ENCODE measurements around the gene VCP. TPM values are rescaled to one million over a fixed set of nuclear protein-coding genes. Genes with fewer than 3 reads are reported as not detected.
A peak's percentile ranks its signal among the peaks of the same experiment; 100 is the strongest.

Gene VCP
- total RNA-seq, 2 donors from 2014 or later = 161 to 180 TPM

- intact Hi-C loops (cut with DNase I) = no loop called here
- Histone ChIP-seq H3K4me1 (replicated peaks) (no peaks in the 10 kb centered on the region), H3K9me3 (no peaks in the 10 kb centered on the region), H3K36me3 (peaks cover 20 to 28% of the 10 kb centered on the region in 2 donors), H3K27ac (no peak overlapping the region), H3K4me3 (no peak overlapping the region), H3K27me3 (replicated peaks; ENCODE audit: insufficient read depth) (no peaks in the 10 kb centered on the region)
- DNase-seq (ENCODE audit: low spot score) = no peak
- TF ChIP-seq POLR2AphosphoS5 (IDR thresholded peaks at IDR 0.05) (no peak), POLR2A (IDR thresholded peaks at IDR 0.05) (no peak)
- TF ChIP-seq, protein P1, sequence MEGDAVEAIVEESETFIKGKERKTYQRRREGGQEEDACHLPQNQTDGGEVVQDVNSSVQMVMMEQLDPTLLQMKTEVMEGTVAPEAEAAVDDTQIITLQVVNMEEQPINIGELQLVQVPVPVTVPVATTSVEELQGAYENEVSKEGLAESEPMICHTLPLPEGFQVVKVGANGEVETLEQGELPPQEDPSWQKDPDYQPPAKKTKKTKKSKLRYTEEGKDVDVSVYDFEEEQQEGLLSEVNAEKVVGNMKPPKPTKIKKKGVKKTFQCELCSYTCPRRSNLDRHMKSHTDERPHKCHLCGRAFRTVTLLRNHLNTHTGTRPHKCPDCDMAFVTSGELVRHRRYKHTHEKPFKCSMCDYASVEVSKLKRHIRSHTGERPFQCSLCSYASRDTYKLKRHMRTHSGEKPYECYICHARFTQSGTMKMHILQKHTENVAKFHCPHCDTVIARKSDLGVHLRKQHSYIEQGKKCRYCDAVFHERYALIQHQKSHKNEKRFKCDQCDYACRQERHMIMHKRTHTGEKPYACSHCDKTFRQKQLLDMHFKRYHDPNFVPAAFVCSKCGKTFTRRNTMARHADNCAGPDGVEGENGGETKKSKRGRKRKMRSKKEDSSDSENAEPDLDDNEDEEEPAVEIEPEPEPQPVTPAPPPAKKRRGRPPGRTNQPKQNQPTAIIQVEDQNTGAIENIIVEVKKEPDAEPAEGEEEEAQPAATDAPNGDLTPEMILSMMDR (IDR thresholded peaks at IDR 0.05) = no peak
- WGBS = 90% methylated on average over 7 of the region's 7 CpGs
Observed at GRCh38 chr9:35106343-35106730, 33.9 kb upstream of the VCP start.

DNA sequence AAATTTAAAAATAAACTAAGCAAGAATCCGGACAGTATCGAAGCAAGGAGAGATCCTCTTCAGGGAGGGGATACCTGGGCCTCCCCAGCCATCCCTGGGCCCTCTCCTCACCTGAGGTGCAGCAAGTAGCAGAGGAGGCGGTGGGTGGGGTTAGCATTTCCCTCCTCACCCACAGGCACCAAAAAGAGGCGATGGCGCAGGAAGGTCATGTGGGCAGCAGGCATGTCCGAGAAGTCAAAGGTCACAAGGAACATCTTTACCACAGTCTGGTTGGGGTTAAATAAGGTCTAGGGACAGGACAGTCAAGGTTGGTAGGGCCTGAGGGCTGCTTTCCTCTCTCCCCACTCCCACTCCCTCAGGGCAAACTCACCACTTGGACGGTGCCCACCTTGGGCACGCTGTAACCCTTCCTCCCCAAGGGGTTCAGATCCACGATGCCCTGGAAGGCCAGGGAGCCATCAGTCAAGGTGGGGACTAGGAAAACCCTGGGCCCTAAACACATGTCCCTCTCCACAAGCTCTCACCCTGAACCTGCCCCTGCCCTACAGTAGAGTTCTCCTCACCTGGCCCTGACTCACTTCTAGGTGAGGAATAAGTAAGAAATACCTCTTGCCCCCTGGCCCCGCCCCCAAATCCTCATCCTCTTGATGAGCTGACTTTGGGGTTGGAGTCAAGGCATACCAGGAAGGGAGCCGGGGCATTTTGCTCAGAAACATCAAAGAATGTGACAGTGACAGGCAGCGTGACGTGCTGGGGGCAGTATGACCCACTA lies 33.3 kb upstream of the VCP start:
- H3K9me3 ChIP-seq = no peaks in the 10 kb centered on the region
- H3K4me1 ChIP-seq (replicated peaks) = no peaks in the 10 kb centered on the region
- H3K27me3 ChIP-seq (replicated peaks; ENCODE audit: insufficient read depth) = no peaks in the 10 kb centered on the region
- DNase-seq (ENCODE audit: low spot score) = no peak
- peaks cover 20 to 28% of the 10 kb centered on the region in 2 donors for H3K36me3 ChIP-seq
- 88% methylated on average over 13 of the region's 13 CpGs for WGBS
- no peak overlapping the region for H3K27ac ChIP-seq
- TF ChIP-seq, protein P1 (IDR thresholded peaks at IDR 0.05) = no peak
- TF ChIP-seq POLR2A (IDR thresholded peaks at IDR 0.05) = no peak
- no peak for TF ChIP-seq POLR2AphosphoS5 (IDR thresholded peaks at IDR 0.05)
- no peak overlapping the region for H3K4me3 ChIP-seq
- intact Hi-C loops (cut with DNase I) = no loop called here

- H3K36me3 ChIP-seq = peaks cover 20 to 28% of the 10 kb centered on the region in 2 donors
- no peak overlapping the region for H3K27ac ChIP-seq
- no peaks in the 10 kb centered on the region for H3K27me3 ChIP-seq (replicated peaks; ENCODE audit: insufficient read depth)
- WGBS = 90% methylated on average over 12 of the region's 12 CpGs
- no peaks in the 10 kb centered on the region for H3K9me3 ChIP-seq
- no peak overlapping the region for H3K4me3 ChIP-seq
- H3K4me1 ChIP-seq (replicated peaks) = no peaks in the 10 kb centered on the region
- no peak for DNase-seq (ENCODE audit: low spot score)
- intact Hi-C loops (cut with DNase I) = no loop called here
- TF ChIP-seq, protein P1 (IDR thresholded peaks at IDR 0.05) = no peak
- TF ChIP-seq POLR2AphosphoS5 (IDR thresholded peaks at IDR 0.05) = no peak
- TF ChIP-seq POLR2A (IDR thresholded peaks at IDR 0.05) = no peak
Observed at GRCh38 chr9:35105126-35105525, 32.7 kb upstream of the VCP start.

DNA sequence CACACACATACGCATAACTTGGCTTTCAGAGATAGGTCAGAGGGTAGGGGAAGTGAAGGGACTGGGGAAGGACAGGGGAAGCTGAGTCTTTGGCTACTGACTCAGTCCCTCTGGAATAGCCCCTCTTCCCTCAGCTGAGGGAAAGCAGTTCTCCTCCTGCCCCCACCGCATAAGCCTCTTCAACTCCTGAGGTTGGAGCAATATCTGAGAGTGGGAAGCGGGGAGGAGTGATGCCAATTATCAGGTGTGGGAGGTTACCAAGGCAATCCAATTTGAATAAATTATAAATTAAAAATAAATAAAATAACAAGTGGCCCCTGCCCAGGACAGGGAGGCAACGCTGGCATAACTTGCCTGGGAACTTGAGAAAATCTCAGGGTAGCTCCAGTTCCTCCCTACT lies 32.2 kb upstream of the VCP start:
- Histone ChIP-seq H3K27me3 (replicated peaks; ENCODE audit: insufficient read depth) (no peaks in the 10 kb centered on the region), H3K4me3 (no peak overlapping the region), H3K36me3 (peaks cover 20 to 28% of the 10 kb centered on the region in 2 donors), H3K27ac (no peak overlapping the region), H3K4me1 (replicated peaks) (no peaks in the 10 kb centered on the region), H3K9me3 (no peaks in the 10 kb centered on the region)
- no peak for DNase-seq (ENCODE audit: low spot score)
- intact Hi-C loops (cut with DNase I) = no loop called here
- TF ChIP-seq POLR2AphosphoS5 (IDR thresholded peaks at IDR 0.05) = no peak
- no peak for TF ChIP-seq POLR2A (IDR thresholded peaks at IDR 0.05)
- TF ChIP-seq, protein P1 (IDR thresholded peaks at IDR 0.05) = no peak
- 92% methylated on average over 4 of the region's 4 CpGs for WGBS

GRCh38 chr9:35103660-35104191 lies 31.3 kb upstream of the VCP start:
- WGBS = 41% methylated on average over 5 of the region's 5 CpGs
- Histone ChIP-seq H3K4me1 (replicated peaks) (no peaks in the 10 kb centered on the region), H3K36me3 (peaks cover 20 to 28% of the 10 kb centered on the region in 2 donors), H3K27ac (peak overlapping the region; percentile 76 to 79), H3K4me3 (peak overlapping the region; percentile 49 to 54), H3K27me3 (replicated peaks; ENCODE audit: insufficient read depth) (no peaks in the 10 kb centered on the region), H3K9me3 (no peaks in the 10 kb centered on the region)
- DNase-seq (ENCODE audit: low spot score) = no peak
- intact Hi-C loops (cut with DNase I) = no loop called here
- TF ChIP-seq POLR2A (IDR thresholded peaks at IDR 0.05) = no peak
- TF ChIP-seq, protein P1 (IDR thresholded peaks at IDR 0.05) = no peak
- no peak for TF ChIP-seq POLR2AphosphoS5 (IDR thresholded peaks at IDR 0.05)
